Measurements from ENCODE around the gene CCDC142. TPM values are rescaled to one million over a fixed set of nuclear protein-coding genes. Genes with fewer than 3 reads are reported as not detected.

The CCDC142 gene
- total and polyA plus RNA-seq, 2 of the 8 experiments (the other 6 are each of a cell fraction or from before 2014, with no cell fraction given): 6.0 to 10.7 TPM

DNA sequence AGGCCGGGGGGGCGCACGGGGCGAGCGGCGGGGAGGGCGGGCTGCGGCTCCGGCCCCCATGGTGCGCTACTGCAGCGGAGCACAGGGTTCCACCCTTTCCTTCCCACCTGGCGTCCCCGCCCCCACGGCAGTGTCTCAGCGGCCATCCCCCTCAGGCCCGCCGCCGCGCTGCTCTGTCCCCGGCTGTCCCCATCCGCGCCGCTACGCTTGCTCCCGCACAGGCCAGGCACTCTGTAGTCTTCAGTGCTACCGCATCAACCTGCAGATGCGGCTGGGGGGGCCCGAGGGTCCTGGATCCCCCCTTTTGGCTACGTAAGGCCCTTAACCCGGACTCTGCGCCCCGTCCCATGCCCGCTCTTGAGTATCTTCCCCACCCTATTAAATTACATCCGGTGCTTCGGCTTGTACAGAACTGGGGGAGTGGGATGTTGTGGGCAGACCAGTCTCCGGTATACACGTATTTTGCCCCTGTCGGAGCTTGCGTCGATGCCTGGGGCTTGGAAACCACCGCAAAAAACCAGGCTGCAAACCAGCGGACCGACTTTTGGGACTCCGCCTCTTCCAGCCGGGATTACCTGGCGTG is 25.2 kb downstream of the CCDC142 start:
- ChIA-PET CTCF (ENCODE audit: partially characterized antibody) (interaction anchor here (0.8 to 10.5 kb wide), 8 partner anchors 11 to 191 kb away, joined by 3 to 86 read pairs (median 9); partner anchors contain the start of genes CCDC142, MRPL53 and TTC31), POLR2A (ENCODE audit: partially characterized antibody) (interaction anchor here (0.7 to 10.5 kb wide), 19 partner anchors 9 to 276 kb away, joined by 3 to 89 read pairs (median 5); partner anchors contain the start of genes C2orf81, CCDC142, MRPL53 and MTHFD2)
- peak; percentile 74; the same call in 1 of the 2 replicates for TF ChIP-seq PHF8 (conservative IDR thresholded peaks at IDR 0.05; ENCODE audit: low read depth, low read length)
- no peak for TF ChIP-seq ZNF274 (IDR thresholded peaks at IDR 0.05; ENCODE audit: borderline replicate concordance, extremely low read depth, low read length)
- TF ChIP-seq RBBP5 (IDR thresholded peaks at IDR 0.05; ENCODE audit: borderline replicate concordance, low read depth, low read length): 0 out of 2 replicates have a peak, but pooled peaks have one; percentile 29
- TF ChIP-seq, protein P1, sequence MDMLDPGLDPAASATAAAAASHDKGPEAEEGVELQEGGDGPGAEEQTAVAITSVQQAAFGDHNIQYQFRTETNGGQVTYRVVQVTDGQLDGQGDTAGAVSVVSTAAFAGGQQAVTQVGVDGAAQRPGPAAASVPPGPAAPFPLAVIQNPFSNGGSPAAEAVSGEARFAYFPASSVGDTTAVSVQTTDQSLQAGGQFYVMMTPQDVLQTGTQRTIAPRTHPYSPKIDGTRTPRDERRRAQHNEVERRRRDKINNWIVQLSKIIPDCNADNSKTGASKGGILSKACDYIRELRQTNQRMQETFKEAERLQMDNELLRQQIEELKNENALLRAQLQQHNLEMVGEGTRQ (IDR thresholded peaks at IDR 0.05; ENCODE audit: low read length): no peak
- peak in 1 of 2 experiments; percentile 34; a peak in 2 of 4 replicates for TF ChIP-seq SIN3A (conservative IDR thresholded peaks at IDR 0.05 in 1 of 2, IDR thresholded peaks at IDR 0.05 in 1 of 2; ENCODE audit: low read depth in 1 of 2, low read length in 2 of 2)
- TF ChIP-seq, protein P2, sequence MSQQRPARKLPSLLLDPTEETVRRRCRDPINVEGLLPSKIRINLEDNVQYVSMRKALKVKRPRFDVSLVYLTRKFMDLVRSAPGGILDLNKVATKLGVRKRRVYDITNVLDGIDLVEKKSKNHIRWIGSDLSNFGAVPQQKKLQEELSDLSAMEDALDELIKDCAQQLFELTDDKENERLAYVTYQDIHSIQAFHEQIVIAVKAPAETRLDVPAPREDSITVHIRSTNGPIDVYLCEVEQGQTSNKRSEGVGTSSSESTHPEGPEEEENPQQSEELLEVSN (IDR thresholded peaks at IDR 0.05): peak; percentile 23; the same call in 1 of the 2 replicates
- no peak for TF ChIP-seq RAD21 (IDR thresholded peaks at IDR 0.05 in 1 of 2, conservative IDR thresholded peaks at IDR 0.05 in 1 of 2; ENCODE audit: low read depth in 2 of 2, low read length in 2 of 2)
- TF ChIP-seq CREB1 (IDR thresholded peaks at IDR 0.05): no peak

More for the DNA sequence above, 25.2 kb downstream of the CCDC142 start:
- peak overlapping the region; percentile 91 to 93 for H3K4me2 ChIP-seq (ENCODE audit: insufficient read depth in 1 of 2, low read depth in 2 of 2, low read length in 2 of 2)
- H3K56ac ChIP-seq (replicated peaks; ENCODE audit: insufficient read length, low read depth, low read length): peak overlapping the region; percentile 65
- peak overlapping the region; percentile 96 for H4K8ac ChIP-seq (ENCODE audit: extremely low read depth, insufficient read depth, low read length)
- peak overlapping the region; percentile 34; the same call in 1 of the 2 replicates for H3K18ac ChIP-seq (ENCODE audit: extremely low read depth, low read length)
- 2% methylated on average over 29 of the region's 46 CpGs; no CpG with 5 or more reads in 1 of the 2 experiments for WGBS, 2 experiments (ENCODE audit: extremely low coverage in 1 of 2, insufficient coverage in 1 of 2, insufficient read length in 1 of 2, insufficient replicate concordance in 2 of 2, low coverage in 1 of 2, low lambda C conversion rate in 2 of 2, missing lambda C conversion rate in 1 of 2)
- peak overlapping the region; percentile 37; the same call in 1 of the 2 replicates for H2BK15ac ChIP-seq (ENCODE audit: low read length)
- peak overlapping the region; percentile 43; the same call in 1 of the 2 replicates for H2AFZ ChIP-seq (ENCODE audit: low read length)
- H4K20me1 ChIP-seq (replicated peaks in 1 of 2; ENCODE audit: control insufficient read depth in 1 of 2, insufficient read depth in 2 of 2, low read length in 2 of 2): no peaks in the 10 kb centered on the region
- no peak overlapping the region for H2BK12ac ChIP-seq (ENCODE audit: low read depth, low read length)
- peaks cover 0 to 9% of the 10 kb centered on the region in 2 experiments; a peak in 1 of 4 replicates for H3K79me2 ChIP-seq (ENCODE audit: control insufficient read depth in 1 of 2, insufficient read depth in 2 of 2, low read length in 2 of 2)
- no peak overlapping the region for H3K23ac ChIP-seq (ENCODE audit: insufficient read length)
- H3K4me3 ChIP-seq (ENCODE audit: extremely low read depth in 1 of 4, insufficient read depth in 2 of 4, low read depth in 3 of 4, low read length in 4 of 4): peak overlapping the region; percentile 64 to 84 (median 84)
- H4K91ac ChIP-seq (replicated peaks; ENCODE audit: insufficient read length, low read length): peak overlapping the region; percentile 81
- DNase-seq (ENCODE audit: low read depth in 1 of 2, low spot score in 2 of 2): peak in 1 of 2 experiments; percentile 88
- no peaks in the 10 kb centered on the region; the same call in 1 of the 2 replicates for H3K79me1 ChIP-seq (ENCODE audit: low read depth, low read length)
- H3K27ac ChIP-seq (ENCODE audit: low read depth, low read length): peak overlapping the region; percentile 95
- peaks cover 16% of the 10 kb centered on the region; the same call in 1 of the 2 replicates for H3K23me2 ChIP-seq (ENCODE audit: low read depth, low read length)
- H3K14ac ChIP-seq (ENCODE audit: insufficient read length): no peak overlapping the region
- FAIRE-seq: no peak
- 0 out of 2 replicates have a peak overlapping the region, but pooled peaks have one; percentile 13 for H2AK5ac ChIP-seq (ENCODE audit: low read depth, low read length)
- H3K4me1 ChIP-seq (replicated peaks in 1 of 4; ENCODE audit: control insufficient read depth in 3 of 4, insufficient read depth in 4 of 4, low read length in 3 of 4): peaks cover 0 to 10% (median 2%) of the 10 kb centered on the region in 4 experiments; a peak in 5 of 7 replicates
- H2BK120ac ChIP-seq (replicated peaks; ENCODE audit: low read depth, low read length): no peak overlapping the region
- H3K27me3 ChIP-seq (replicated peaks in 1 of 4; ENCODE audit: control insufficient read depth in 3 of 4, extremely low read depth in 1 of 4, insufficient read depth in 3 of 4, low read length in 3 of 4): no peaks in the 10 kb centered on the region
- H3K36me3 ChIP-seq (ENCODE audit: control insufficient read depth in 2 of 4, insufficient read depth in 4 of 4, low read length in 3 of 4): peaks cover 0 to 11% (median 1%) of the 10 kb centered on the region in 4 experiments; a peak in 3 of 8 replicates
- no peak overlapping the region for H3K4ac ChIP-seq (replicated peaks; ENCODE audit: insufficient read length, low read depth, low read length)
- peak overlapping the region; percentile 71 for H4K5ac ChIP-seq (ENCODE audit: insufficient read length, low read depth, low read length)
- H2BK5ac ChIP-seq (ENCODE audit: low read depth, low read length): peak overlapping the region; percentile 94
- H3K9me3 ChIP-seq (ENCODE audit: insufficient read depth in 2 of 2, low read depth in 1 of 2, low read length in 1 of 2): no peaks in the 10 kb centered on the region
- peak overlapping the region; percentile 68 to 93 (median 91) for H3K9ac ChIP-seq (replicated peaks in 1 of 4; ENCODE audit: extremely low read depth in 1 of 4, low read depth in 3 of 4, low read length in 3 of 4)
- H2BK20ac ChIP-seq (ENCODE audit: low read length): no peak overlapping the region

Measured in H1 (cell line).